ENCODE data around the gene ZFR.

DNA sequence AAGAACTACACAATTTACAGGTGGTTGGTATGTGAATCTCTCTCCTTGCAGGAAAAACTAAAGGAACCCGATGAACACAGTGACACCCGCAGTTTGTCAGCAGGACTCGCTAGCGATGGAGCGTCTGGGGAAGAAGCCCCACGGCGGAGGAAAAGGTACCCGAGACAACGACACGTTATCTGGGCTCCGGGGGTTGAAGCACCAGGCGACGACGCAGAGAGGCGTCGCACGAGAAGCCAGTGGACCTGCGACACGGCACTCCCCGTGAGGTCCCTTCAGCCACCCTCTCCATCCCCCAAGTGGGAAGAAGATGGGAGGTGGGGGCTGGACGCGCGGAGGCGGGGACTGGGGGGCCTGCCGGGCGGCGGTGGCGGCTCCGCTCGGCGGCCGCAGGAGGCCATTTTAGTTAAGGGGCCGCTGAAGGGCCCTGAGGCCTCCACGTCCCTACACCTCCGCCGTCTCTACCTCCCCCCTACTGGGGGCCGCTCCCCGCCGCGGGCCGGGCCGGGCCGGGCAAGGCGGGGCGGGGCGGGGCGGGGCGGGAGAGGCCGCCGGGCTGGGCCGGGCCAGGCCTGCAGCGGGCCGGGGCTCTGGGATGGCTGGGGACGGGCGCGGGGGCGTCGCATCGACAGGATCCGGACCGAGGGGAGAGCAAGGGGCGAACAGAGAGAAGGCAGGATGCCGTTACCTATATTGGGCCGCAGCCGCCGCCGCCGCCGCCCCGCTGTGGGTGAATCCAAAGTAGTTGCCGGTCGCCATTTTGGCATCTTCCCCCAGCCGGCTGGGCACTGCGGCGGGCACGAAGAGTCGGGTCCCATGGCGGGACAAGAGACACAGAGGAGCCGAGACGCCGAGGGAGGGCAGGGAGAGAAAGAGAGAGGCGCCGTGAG lies 754 bp downstream of the ZFR start:
- TF ChIP-seq POLR2A (IDR thresholded peaks at IDR 0.05): no peak
- TF ChIP-seq, protein P1, sequence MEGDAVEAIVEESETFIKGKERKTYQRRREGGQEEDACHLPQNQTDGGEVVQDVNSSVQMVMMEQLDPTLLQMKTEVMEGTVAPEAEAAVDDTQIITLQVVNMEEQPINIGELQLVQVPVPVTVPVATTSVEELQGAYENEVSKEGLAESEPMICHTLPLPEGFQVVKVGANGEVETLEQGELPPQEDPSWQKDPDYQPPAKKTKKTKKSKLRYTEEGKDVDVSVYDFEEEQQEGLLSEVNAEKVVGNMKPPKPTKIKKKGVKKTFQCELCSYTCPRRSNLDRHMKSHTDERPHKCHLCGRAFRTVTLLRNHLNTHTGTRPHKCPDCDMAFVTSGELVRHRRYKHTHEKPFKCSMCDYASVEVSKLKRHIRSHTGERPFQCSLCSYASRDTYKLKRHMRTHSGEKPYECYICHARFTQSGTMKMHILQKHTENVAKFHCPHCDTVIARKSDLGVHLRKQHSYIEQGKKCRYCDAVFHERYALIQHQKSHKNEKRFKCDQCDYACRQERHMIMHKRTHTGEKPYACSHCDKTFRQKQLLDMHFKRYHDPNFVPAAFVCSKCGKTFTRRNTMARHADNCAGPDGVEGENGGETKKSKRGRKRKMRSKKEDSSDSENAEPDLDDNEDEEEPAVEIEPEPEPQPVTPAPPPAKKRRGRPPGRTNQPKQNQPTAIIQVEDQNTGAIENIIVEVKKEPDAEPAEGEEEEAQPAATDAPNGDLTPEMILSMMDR (IDR thresholded peaks at IDR 0.05): no peak

All from lower leg skin (tissue), 3 donors.